Stimulated activated CD4-positive, alpha-beta T cell treated with anti-CD3 and anti-CD28 coated beads, Interleukin-1b, Interleukin-23, amount 100 ng/mL, for 24 hours (primary cell): ENCODE measurements around the gene RABGGTA.

Experiments used
- DNase-seq, 4 experiments: peaks; one replicate each; pipeline ENCODE4 v3.0.0-alpha.2; 2020; ENCODE audit warnings: low read depth in 4 of 4, low spot score in 1 of 4

The RABGGTA gene

GRCh38 chr14:24271134-24271833 lies at the start of gene RABGGTA:
Gene RABGGTA (minus strand): TSS chr14:24271597. CDS start chr14:24271115, 482 bp downstream.
- peak; percentile 63 to 81 (median 78) for DNase-seq

GRCh38 chr14:24317141-24317928 lies 45.9 kb upstream of the RABGGTA start:
- no peak for DNase-seq

GRCh38 chr14:24316597-24316950 lies 45.2 kb upstream of the RABGGTA start:
- DNase-seq = no peak

- DNase-seq = no peak
These were observed 44.6 kb upstream of the RABGGTA start for GRCh38 chr14:24315807-24316596.

- DNase-seq = no peak
These were observed 43.9 kb upstream of the RABGGTA start for GRCh38 chr14:24315243-24315806.

GRCh38 chr14:24314377-24315193 lies 43.2 kb upstream of the RABGGTA start:
- no peak for DNase-seq

GRCh38 chr14:24313913-24314312 lies 42.5 kb upstream of the RABGGTA start:
- DNase-seq = no peak

GRCh38 chr14:24312736-24313507 lies 41.5 kb upstream of the RABGGTA start:
- DNase-seq = no peak

GRCh38 chr14:24311837-24312615 lies 40.6 kb upstream of the RABGGTA start:
- DNase-seq = no peak

GRCh38 chr14:24310646-24311604 lies 39.5 kb upstream of the RABGGTA start, which contains the start of gene LTB4R:
Gene LTB4R (plus strand): TSS chr14:24311502. CDS start chr14:24315652, 4,150 bp downstream.
- DNase-seq = peak in 1 of 4 experiments; percentile 31

- no peak for DNase-seq
These were observed 38.9 kb upstream of the RABGGTA start for GRCh38 chr14:24310265-24310645.

- no peak for DNase-seq
These were observed 38.3 kb upstream of the RABGGTA start, which contains the start of gene LTB4R2 for GRCh38 chr14:24309538-24310264. Gene LTB4R2 (plus strand): TSS chr14:24310140. CDS start chr14:24310665, 525 bp downstream.

GRCh38 chr14:24308342-24309124 lies 37.1 kb upstream of the RABGGTA start:
- no peak for DNase-seq

- peak in 1 of 4 experiments; percentile 34 for DNase-seq
These were observed 36.4 kb upstream of the RABGGTA start, which contains the start of gene CIDEB for GRCh38 chr14:24307575-24308341. Gene CIDEB (minus strand): TSS chr14:24307977. CDS start chr14:24307858, 119 bp downstream.

GRCh38 chr14:24307156-24307574 lies 35.8 kb upstream of the RABGGTA start:
- DNase-seq = no peak
